ENCODE data around the gene HIRIP3. TPM values are rescaled to one million over a fixed set of nuclear protein-coding genes. Genes with fewer than 3 reads are reported as not detected.
A peak's percentile ranks its signal among the peaks of the same experiment; 100 is the strongest.

Gene HIRIP3
- total and polyA plus RNA-seq, 2 of the 13 experiments (the other 11 are each of a cell fraction or from before 2014, with no cell fraction given) = 12.6 to 17.2 TPM

DNA sequence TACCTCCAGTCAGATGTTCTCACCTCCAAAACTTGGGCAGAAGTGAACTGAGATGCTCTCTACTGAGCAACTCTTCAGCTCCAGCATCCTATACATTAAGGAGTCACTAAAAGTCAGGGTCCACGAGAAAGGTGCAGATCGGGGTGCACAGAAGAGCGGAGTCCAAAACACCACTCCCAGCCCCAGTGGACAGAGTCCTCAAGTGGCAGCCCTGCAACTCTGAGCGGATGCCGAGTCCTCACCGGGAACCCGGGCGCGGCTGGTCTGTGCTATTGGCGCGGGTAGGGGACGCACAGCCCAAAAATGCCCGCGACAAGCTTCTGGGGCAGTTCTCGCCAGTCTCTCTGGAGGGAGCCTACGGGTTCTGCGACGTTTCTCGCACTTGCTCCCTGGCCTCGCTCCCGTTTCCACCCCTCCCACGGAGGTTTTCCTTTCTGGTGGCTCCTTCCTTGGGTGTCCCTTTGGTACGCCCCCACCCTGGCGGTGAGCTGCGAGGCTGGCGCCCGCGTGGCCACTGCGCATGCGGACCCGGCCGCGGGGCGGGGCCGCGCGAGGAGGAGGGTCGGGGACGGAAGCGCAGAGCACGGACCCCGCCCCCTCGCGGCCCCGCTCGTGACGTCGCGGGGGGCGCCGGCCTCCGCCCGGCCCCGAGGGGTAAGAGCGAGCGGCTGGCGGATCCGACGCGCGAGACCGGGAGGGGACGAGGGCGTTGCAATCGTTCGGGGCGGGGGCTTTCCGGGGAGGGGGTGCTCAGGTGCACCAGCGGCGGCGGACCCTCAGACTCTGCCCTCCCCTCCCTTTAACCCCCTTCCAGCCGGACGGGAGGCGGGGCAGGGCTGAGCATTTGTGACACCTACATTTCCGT is 33.7 kb downstream of the HIRIP3 start, which contains the start of gene TMEM219 (continued):
- TF ChIP-seq CTCF (CRISPR knock-in tag; IDR thresholded peaks at IDR 0.05) (no peak; the same call in 1 of the 2 replicates), ZFX (CRISPR knock-in tag; IDR thresholded peaks at IDR 0.05; ENCODE audit: low read depth) (no peak; the same call in none of the 2 replicates), GABPA (IDR thresholded peaks at IDR 0.05; ENCODE audit: low read depth, low read length) (peak; percentile 27; the same call in 1 of the 2 replicates), GABPA (CRISPR knock-in tag; IDR thresholded peaks at IDR 0.05; ENCODE audit: low read depth) (peak; percentile 52), ZNF414 (CRISPR knock-in tag; IDR thresholded peaks at IDR 0.05) (no peak), RXRA (CRISPR knock-in tag; IDR thresholded peaks at IDR 0.05) (peak; percentile 33; the same call in 1 of the 2 replicates), NFIC (IDR thresholded peaks at IDR 0.05; ENCODE audit: low read length) (no peak), SIX4 (CRISPR knock-in tag; IDR thresholded peaks at IDR 0.05) (no peak), CCDC6 (CRISPR knock-in tag; IDR thresholded peaks at IDR 0.05) (peak; percentile 76; the same call in 1 of the 2 replicates), SETDB1 (CRISPR knock-in tag; IDR thresholded peaks at IDR 0.05; ENCODE audit: borderline replicate concordance) (no peak), TCF7 (IDR thresholded peaks at IDR 0.05; ENCODE audit: low read depth) (no peak), FOXJ3 (CRISPR knock-in tag; IDR thresholded peaks at IDR 0.05; ENCODE audit: borderline replicate concordance) (0 out of 2 replicates have a peak, but pooled peaks have one; percentile 14), ZNF75D (CRISPR knock-in tag; IDR thresholded peaks at IDR 0.05; ENCODE audit: borderline replicate concordance) (no peak), MZF1 (CRISPR knock-in tag; IDR thresholded peaks at IDR 0.05; ENCODE audit: borderline replicate concordance) (no peak)
- TF ChIP-seq, protein P1, sequence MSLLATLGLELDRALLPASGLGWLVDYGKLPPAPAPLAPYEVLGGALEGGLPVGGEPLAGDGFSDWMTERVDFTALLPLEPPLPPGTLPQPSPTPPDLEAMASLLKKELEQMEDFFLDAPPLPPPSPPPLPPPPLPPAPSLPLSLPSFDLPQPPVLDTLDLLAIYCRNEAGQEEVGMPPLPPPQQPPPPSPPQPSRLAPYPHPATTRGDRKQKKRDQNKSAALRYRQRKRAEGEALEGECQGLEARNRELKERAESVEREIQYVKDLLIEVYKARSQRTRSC (CRISPR knock-in tag; IDR thresholded peaks at IDR 0.05; ENCODE audit: low read depth) = no peak
- TF ChIP-seq, protein P2, sequence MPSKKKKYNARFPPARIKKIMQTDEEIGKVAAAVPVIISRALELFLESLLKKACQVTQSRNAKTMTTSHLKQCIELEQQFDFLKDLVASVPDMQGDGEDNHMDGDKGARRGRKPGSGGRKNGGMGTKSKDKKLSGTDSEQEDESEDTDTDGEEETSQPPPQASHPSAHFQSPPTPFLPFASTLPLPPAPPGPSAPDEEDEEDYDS (CRISPR knock-in tag; IDR thresholded peaks at IDR 0.05) = peak; percentile 52; the same call in 1 of the 2 replicates
- TF ChIP-seq, protein P3, sequence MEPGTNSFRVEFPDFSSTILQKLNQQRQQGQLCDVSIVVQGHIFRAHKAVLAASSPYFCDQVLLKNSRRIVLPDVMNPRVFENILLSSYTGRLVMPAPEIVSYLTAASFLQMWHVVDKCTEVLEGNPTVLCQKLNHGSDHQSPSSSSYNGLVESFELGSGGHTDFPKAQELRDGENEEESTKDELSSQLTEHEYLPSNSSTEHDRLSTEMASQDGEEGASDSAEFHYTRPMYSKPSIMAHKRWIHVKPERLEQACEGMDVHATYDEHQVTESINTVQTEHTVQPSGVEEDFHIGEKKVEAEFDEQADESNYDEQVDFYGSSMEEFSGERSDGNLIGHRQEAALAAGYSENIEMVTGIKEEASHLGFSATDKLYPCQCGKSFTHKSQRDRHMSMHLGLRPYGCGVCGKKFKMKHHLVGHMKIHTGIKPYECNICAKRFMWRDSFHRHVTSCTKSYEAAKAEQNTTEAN (CRISPR knock-in tag; conservative IDR thresholded peaks at IDR 0.05) = no peak
- TF ChIP-seq, protein P4, sequence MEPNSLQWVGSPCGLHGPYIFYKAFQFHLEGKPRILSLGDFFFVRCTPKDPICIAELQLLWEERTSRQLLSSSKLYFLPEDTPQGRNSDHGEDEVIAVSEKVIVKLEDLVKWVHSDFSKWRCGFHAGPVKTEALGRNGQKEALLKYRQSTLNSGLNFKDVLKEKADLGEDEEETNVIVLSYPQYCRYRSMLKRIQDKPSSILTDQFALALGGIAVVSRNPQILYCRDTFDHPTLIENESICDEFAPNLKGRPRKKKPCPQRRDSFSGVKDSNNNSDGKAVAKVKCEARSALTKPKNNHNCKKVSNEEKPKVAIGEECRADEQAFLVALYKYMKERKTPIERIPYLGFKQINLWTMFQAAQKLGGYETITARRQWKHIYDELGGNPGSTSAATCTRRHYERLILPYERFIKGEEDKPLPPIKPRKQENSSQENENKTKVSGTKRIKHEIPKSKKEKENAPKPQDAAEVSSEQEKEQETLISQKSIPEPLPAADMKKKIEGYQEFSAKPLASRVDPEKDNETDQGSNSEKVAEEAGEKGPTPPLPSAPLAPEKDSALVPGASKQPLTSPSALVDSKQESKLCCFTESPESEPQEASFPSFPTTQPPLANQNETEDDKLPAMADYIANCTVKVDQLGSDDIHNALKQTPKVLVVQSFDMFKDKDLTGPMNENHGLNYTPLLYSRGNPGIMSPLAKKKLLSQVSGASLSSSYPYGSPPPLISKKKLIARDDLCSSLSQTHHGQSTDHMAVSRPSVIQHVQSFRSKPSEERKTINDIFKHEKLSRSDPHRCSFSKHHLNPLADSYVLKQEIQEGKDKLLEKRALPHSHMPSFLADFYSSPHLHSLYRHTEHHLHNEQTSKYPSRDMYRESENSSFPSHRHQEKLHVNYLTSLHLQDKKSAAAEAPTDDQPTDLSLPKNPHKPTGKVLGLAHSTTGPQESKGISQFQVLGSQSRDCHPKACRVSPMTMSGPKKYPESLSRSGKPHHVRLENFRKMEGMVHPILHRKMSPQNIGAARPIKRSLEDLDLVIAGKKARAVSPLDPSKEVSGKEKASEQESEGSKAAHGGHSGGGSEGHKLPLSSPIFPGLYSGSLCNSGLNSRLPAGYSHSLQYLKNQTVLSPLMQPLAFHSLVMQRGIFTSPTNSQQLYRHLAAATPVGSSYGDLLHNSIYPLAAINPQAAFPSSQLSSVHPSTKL (CRISPR knock-in tag; IDR thresholded peaks at IDR 0.05) = peak; percentile 29; the same call in 1 of the 2 replicates

All from HepG2 (cell line).